HL-60/S4 treated with retinoic acid at 250 ng/mL for 4 days and 3 days (cell line): Measurements from ENCODE around the gene RNF220.

Experiments used
- in situ Hi-C: fragments of 300-500 bp; cut with MboI; formaldehyde crosslinking; loops from 2 replicates; pipeline ENCODE4 v1.7.0; 2022; ENCODE audit warnings: low sequenced_read_pairs

Gene RNF220

DNA sequence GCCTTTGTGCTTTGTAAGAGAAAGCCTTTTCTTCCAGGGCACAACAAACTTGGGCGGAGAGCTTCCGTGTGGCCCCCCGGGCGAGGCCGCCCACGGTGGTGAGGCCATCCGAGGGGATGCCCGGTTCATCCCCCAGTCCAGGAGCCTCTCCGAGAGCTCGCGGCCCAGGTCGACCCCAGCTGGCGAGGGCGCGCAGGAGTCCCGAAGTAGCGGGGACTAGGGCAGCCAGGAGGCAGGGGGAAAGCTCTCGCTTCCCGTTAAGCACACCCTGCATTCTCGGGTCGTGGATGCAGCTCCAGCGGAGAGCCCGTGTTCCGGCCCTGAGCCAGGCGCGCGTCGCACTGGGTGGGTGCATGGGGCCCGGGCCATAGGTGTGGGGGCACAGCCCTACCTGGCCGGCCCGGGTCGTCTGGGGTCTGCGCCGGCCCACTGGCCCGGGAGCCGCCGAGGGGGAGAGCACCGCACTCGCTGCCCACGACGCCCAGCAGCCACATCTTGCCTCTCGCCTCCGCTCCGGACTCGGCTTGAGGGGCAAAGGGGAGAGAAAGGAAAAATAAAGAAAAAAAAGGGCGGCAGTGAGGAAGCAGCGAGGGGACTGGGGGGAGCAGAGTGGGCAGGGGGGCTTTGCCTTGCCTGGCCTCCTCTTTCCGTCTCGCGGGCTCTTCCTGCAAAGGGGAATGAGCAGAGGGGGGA is 1.8 kb downstream of the RNF220 start:
- in situ Hi-C loops: no loop called here

DNA sequence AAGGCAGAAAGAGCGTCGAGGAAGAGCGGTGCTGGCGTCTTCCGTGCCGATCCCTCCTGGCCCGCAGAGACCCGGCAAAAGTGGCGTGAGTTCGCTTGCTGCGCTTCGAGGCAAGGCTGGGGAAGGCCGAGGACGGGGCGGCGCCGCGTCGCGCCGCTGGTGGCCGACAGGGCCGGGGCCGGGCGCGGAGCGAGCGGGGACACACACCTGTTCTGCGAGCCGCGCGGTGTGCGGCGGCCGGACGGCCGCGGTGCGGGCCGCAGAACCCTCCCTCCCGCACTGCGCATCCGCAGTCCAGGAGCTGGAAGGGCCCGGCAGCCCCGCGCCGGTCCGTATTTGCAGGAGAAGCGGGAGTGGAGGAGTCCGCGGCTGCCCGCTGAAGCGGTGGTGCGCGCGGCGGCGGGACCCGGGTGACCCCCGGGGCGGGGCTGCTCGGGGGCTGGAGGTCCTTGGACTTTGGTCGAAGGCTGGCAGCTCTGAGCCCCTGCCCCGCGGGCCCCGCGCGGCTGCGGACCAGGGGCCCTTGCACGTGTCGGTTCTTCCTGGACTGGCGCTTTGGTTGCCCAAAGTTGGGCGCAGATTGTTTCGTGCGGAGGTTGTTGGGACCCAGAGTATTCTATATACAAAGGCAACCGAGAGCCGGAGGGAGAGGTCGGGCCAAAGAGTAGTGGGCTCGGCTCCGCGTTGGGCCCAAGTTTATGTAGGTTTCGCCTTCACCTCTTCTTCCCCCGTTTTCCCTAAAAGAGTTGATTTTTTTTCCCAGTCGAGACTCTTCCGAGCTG is 2.6 kb downstream of the RNF220 start:
- in situ Hi-C loops: no loop called here

- in situ Hi-C loops: no loop called here
Observed at GRCh38 chr1:44408212-44408582, 3.1 kb downstream of the RNF220 start.

- in situ Hi-C loops: no loop called here
Observed at GRCh38 chr1:44408632-44409602, 3.9 kb downstream of the RNF220 start.

- in situ Hi-C loops: no loop called here
Observed at GRCh38 chr1:44409757-44410156, 4.7 kb downstream of the RNF220 start.

- in situ Hi-C loops: no loop called here
Observed at GRCh38 chr1:44411861-44412260, 6.8 kb downstream of the RNF220 start.

GRCh38 chr1:44412601-44413000 is 7.5 kb downstream of the RNF220 start:
- in situ Hi-C loops: no loop called here

GRCh38 chr1:44413740-44414139 is 8.7 kb downstream of the RNF220 start:
- in situ Hi-C loops: no loop called here

GRCh38 chr1:44415013-44415412 is 10.0 kb downstream of the RNF220 start:
- in situ Hi-C loops: no loop called here

- in situ Hi-C loops: no loop called here
Observed at GRCh38 chr1:44416408-44416807, 11.4 kb downstream of the RNF220 start.

DNA sequence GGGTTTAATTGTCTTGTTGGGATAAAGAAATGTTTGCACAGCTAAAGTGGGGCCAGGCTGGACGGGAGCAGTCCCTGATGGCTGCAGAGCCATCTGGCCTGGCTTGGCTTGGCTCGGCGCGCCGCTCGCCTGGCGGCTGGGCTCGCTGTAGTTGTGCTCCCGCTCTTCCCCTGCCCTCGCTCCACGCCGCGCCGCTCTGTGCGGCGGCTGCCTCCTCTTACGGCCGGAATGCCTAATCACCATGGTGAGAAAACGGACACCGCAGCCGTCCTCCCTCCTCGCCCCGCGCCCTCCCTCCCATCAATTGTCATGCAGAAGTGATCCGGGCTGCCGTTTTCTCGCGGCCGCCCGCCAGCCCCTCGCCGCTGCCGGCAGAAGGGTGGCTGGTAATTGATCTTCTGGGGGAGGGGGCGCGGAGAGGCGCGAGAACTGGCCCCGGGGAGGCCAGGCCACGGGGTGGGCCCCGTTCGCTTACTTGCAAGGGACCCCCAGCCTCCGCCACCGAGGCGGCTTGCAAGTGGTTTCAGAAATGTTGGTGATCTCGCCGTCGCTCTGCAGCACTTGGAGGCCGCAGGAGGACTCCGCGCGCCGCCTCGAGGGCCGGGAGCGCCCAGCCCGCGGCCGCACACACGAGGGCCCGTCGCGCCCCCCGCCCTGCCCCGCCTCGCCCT is 12.4 kb downstream of the RNF220 start:
- in situ Hi-C loops: no loop called here

GRCh38 chr1:44418022-44418673 is 13.1 kb downstream of the RNF220 start:
- in situ Hi-C loops: no loop called here

- in situ Hi-C loops: no loop called here
Observed at GRCh38 chr1:44419901-44420300, 14.8 kb downstream of the RNF220 start.

DNA sequence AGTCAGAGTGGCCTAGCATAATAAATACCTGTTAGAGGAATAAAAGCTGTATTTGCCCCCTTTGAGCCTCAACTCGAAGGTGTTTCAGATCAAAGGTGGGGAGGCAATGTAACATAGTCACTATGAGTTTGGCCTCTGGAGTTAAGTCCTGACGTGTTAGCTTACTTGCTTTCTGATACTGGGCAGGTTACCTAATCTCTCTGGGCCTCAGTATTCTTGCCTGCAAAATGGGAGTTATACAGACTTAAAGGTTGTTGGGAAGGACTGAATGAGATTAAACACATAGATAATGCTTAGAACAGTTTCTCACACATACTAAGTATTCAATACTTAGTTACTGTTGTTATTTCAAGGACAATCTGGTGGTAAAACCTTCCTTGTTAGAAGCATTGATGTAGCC is 15.5 kb downstream of the RNF220 start:
- in situ Hi-C loops: no loop called here

DNA sequence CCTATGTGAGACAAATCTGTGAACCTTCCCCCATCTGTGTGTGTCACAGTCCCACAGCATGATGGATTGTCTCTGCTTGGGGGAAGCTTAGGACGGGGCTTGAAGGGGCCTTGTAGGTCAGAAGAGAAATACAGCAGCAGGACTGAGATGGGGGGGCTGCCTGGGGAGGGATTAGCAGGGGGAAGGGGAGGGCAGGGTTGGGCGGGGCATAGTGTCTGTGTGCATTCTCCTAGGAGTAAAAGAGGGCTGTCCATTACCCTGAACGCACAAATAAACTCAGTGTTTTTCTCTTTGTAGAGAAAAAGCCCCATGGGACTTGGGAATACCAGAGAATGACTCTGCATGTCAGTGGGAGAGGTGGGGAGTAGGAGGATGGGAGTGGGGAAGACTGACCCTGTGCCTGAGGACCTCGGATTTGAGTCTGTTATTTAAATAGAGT is 16.4 kb downstream of the RNF220 start:
- in situ Hi-C loops: no loop called here

DNA sequence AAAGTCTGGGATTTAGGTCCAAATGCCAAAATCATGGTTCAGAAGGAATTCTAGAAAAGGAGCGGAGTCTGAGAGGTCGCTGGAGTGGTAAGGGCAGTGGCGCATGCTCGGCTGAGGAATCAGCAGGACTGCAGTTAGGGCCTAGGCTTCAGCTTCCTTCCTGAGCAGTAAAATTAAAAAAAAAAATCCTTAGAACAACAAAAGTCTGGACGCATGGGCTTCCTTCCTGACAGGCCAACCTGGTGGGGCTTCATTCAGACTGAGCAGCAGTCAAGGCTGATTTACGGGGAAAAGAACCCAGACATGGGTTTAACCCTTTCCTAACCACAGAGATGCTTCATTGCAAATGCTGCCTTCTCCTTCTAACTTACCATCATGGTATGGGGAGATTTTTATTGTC is 17.1 kb downstream of the RNF220 start:
- in situ Hi-C loops: no loop called here

DNA sequence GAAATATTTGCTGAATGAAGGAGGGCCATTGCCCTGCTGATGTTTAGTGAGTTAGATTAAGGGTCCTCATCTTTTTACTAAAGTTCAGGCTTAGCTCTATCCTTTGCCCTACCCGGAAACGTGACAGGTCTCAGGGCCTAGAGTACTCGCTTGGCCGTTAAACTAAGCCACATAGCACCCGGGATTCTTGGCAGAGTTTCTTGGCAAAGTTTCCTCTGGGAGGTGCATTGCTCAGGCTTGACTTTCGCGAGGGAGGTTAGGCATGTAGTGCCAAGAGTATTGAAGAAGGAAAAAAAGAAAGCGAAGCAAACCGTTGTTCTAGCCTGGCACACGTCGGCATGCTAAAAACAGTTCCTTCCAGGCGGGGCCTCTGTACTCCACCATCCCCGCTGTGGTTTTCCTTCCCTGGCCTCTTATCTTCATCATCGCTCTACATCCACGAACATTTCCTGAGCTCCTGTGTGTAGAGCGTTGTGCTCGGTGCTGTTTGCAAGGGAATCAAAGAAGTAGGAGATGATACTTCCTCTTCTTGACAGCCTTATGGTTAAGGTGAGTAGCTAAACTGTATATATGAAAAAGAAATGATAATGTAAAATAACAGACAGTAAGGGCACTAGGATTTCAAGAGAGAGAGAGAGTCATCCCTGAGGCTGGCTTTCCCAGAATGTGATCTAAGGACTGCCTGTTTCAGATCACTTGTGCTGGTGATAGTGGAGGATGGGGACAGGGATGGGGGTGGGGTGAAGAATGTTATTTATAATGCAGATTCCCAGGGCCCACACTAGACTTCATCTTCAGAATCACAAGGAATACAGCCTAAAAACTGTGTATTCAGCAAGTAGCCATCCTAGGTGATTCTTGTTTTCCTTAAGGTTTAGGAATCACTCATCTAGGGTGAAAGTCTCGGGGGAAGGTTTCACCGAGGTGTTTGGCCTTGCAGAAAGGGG is 18.8 kb downstream of the RNF220 start:
- in situ Hi-C loops: no loop called here

- in situ Hi-C loops: no loop called here
Observed at GRCh38 chr1:44424747-44425146, 19.7 kb downstream of the RNF220 start.
